Erythroblast (primary cell): ENCODE data around the gene ATP2B1.
A peak's percentile ranks its signal among the peaks of the same experiment; 100 is the strongest.

Source experiments
- DNase-seq, 2 experiments: peaks; one replicate each; lab custom pipeline; 2025; lab: John Stamatoyannopoulos, UW
- GATA1 ChIP-seq: IDR thresholded peaks from 2 replicates; pipeline ENCODE4 v1.6.1; 2011; ENCODE audit warnings: low read depth, mild to moderate bottlenecking, control low read depth, low read length, moderate library complexity
- POLR2A ChIP-seq: IDR thresholded peaks from 2 replicates; pipeline ENCODE4 v1.6.1; 2011; ENCODE audit warnings: mild to moderate bottlenecking, low read length

Gene ATP2B1

DNA sequence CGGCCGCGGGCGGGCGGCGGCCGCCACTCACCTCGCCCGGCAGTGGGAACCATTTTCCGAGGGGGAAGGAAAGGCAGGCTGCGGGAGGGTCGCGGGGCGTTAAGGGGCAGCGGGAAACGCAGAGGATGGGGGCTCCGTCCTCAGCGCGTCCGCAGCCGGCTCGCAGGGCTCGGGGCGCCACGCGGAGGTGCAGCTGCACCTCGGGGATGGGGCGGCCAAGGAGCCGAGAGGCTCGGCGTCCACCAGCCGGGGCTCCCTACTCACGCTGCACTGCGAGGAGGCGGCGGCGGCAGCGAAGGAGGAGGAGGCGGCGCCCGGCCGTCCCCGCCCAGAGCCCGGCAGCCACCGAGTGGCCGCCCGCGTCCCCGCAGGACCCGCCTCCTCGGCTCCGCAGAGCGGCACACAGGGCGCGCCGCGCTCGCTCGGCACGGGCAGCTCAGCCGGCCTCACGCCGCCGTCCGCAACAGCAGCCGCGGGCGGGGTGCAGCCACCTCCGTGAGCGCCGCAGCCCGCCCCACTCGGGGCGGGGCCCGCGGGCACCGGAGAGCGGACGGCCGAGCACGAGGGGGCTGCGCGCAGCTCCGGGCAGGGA, at the start of gene ATP2B1:
Gene ATP2B1, minus strand, starts transcription at position 274 of the 592 bp plus-strand sequence. CDS start 52,952 bp downstream, outside the sequence.
- no peak for TF ChIP-seq GATA1
- peak; percentile 85 for TF ChIP-seq POLR2A

DNA sequence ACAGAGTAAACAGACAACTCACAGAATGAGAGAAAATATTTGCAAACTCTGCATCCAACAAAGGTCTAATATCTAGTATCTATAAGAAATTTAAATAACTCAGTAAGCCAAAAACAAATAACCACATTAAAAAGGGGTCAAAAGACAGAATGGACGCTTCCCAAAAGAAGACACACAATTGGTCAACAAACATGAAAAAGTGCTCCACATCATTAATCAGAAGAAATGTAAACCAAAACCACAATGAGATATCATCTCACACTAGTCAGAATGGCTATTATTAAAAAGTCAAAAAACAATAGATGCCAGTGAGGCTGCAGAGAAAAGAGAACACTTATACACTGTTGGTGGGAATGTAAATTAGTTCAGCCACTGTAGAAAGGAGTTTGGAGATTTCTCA, 49.3 kb upstream of the ATP2B1 start:
- peak in 1 of 2 experiments; percentile 45 for DNase-seq

More for the DNA sequence above, at the start of gene ATP2B1:
- peak; percentile 89 to 95 for DNase-seq

GRCh38 chr12:89756585-89757398, 48.2 kb upstream of the ATP2B1 start:
- peak; percentile 88 to 94 for DNase-seq
- TF ChIP-seq POLR2A (no peak), GATA1 (no peak)

- no peak for DNase-seq
- TF ChIP-seq POLR2A (no peak), GATA1 (no peak)
Observed at GRCh38 chr12:89756194-89756584, 47.6 kb upstream of the ATP2B1 start.

DNA sequence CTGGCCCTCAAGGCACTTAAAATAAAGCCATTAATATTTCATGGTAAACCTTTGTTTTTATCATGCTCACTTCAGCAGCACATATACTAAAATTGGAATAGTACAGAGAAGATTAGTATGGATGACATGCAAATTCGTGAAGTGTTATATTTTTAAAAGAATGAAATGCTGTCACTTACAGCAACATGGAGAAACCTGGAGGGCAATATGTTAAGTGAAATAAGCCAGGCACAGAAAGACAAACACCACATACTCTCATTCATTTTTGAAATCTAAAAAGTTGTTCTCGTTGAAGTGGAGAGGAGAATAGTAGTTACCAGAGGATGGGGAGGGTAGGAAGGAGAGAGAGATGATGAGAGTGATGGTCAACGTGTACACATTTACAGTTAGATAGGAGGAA, 45.4 kb upstream of the ATP2B1 start:
- TF ChIP-seq GATA1 (no peak), POLR2A (no peak)

GRCh38 chr12:89752341-89752740, 43.7 kb upstream of the ATP2B1 start:
- no peak for TF ChIP-seq GATA1
- no peak for TF ChIP-seq POLR2A
- peak in 1 of 2 experiments; percentile 11 for DNase-seq

More for the DNA sequence above, 45.4 kb upstream of the ATP2B1 start:
- no peak for DNase-seq

DNA sequence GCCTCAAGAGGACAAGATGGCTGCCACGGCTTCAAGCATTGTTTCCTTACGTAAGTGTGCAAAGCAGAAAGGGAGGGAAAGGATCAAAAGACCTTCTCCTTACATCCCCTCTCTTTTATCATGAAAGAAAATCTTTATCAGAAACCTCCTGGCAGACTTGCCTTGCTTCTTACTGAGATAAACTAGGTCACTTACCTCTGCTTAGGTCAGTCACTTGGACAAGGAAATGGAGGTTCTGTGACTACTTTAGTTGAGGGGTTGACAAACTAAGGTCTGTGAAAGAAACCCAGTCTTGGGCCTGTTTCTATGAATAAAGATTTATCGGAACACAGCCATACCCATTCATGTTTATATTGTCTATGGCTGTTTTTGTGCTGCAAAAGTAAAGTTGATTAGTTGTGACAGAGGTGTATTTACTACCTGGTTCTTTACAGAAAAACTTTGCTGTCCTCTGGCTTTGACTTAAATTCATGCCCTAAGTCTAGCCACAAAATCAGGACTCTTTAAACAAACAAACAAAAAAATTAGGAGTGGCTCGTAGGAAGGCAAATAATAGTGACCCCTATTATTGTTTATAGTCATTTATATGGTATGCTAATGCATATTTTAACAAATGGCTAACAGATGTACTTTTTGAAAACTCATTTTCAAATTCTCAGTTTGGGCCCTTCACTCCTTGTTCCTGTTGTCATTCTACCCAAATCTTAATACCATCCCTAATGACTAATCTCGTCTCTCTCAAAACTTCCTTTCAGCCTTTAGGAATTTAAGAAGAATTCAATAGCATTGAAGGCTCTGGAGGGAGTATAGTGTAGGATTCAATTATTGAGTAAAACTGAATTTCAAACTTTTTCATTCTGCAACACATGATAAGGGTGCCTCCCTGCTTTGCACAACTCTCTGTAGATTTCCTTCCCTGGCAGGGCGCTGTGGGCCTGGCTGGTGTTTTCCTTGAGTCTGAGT, 42.0 kb upstream of the ATP2B1 start:
- no peak for DNase-seq
- no peak for TF ChIP-seq GATA1

- no peak for TF ChIP-seq GATA1
- no peak for TF ChIP-seq POLR2A
Observed at GRCh38 chr12:89748791-89749190, 40.2 kb upstream of the ATP2B1 start.

DNA sequence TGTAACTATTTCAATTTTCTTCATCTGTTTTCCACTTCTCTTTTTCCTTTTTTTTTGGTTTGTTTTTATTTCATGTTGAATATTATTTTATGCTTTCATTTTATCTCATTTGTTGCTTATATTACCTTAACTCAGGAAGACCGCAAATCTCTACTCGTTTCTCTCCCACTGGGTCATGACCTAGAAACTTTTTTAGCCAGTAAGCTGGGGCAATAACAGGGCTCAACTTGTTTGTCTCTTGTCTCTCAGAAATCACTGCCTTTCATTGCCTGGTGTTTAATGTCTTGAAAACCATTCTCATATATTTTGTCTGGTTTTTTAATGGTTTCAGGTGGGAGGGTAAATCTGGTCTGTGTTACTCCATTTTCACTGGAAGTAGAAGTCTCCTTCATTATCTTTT, 36.6 kb upstream of the ATP2B1 start:
- TF ChIP-seq POLR2A: no peak
- TF ChIP-seq GATA1: no peak
- no peak for DNase-seq

More at GRCh38 chr12:89748791-89749190, 40.2 kb upstream of the ATP2B1 start:
- DNase-seq: no peak

- no peak for TF ChIP-seq GATA1
- no peak for TF ChIP-seq POLR2A
- DNase-seq: no peak
Observed at GRCh38 chr12:89742337-89743022, 33.8 kb upstream of the ATP2B1 start.

- TF ChIP-seq GATA1: no peak
- TF ChIP-seq POLR2A: no peak
- no peak for DNase-seq
Observed at GRCh38 chr12:89740943-89741342, 32.3 kb upstream of the ATP2B1 start.

DNA sequence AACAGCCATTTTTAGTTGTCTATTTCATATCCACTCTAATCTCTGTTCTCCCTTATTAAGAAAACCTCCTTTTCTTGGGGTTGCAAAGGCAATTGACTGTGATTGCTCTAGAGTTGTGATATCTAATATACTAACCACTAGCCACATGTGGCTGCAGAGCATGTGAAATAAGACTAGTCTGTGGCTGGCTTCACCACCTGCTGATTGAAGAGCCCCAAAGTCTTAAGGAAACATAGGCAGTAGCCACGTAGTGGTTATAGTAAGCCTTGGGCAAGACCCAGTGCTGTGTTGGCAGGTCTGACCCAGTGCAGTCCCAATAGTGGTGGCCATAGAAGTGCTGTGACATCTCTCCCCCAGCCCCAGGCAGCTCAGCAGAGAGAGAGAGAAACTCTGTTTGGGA, 28.4 kb upstream of the ATP2B1 start:
- no peak for DNase-seq
- TF ChIP-seq POLR2A (no peak), GATA1 (no peak)

DNA sequence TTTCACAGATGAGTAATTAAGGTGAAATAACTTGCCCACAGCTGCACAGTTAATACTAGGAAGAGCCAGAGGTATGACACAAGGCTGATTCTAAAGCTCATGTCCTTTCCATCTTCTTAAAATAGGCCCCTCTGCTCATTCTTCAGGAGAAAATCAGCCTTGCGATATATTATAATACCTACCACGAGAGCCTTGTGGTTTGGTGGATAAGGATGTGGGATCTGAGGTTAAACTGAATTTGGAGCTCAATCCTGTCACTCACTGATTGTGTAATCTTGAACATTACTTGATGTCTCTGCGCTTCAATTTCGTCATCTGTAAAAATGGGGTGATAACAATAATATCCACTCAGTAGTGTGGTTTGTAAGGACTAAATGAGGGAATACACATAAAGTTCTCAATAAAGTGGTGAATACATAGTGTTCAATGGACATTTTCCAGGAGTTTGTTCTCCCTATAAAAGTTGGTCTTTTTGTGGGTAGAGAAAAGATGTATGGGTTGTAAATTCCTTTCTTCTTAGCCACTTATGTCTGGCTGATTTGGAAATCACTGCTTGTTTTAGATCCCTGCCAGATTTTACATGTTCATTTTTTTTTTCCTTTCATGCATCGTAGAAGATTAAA, 25.1 kb upstream of the ATP2B1 start:
- TF ChIP-seq GATA1: no peak
- TF ChIP-seq POLR2A: no peak
- peak; percentile 36 to 39 for DNase-seq
